Measurements from ENCODE around the gene TEX54. TPM values are rescaled to one million over a fixed set of nuclear protein-coding genes. Genes with fewer than 3 reads are reported as not detected.

The TEX54 gene
- total RNA-seq, 2 experiments from 2014 or later = 1.0 TPM; not detected in 1

GRCh38 chr11:62876712-62877111 is 44.1 kb upstream of the TEX54 start:
- intact Hi-C loops (cut with micrococcal nuclease; ENCODE audit: unreplicated experiment) = no loop called here
- Histone ChIP-seq H3K79me2 (ENCODE audit: insufficient read depth, low read depth, low read length) (peaks cover 75% of the 10 kb centered on the region), H2AFZ (ENCODE audit: low read length) (no peak overlapping the region), H3K4me3 (ENCODE audit: low read depth, low read length, poor library complexity, severe bottlenecking) (no peak overlapping the region), H3K9me2 (ENCODE audit: insufficient read depth, low read length) (no peaks in the 10 kb centered on the region), H3K27ac (ENCODE audit: low read depth, low read length, poor library complexity, severe bottlenecking) (no peak overlapping the region), H3K4me1 (ENCODE audit: insufficient read depth, low read length, poor library complexity, severe bottlenecking) (peaks cover 13% of the 10 kb centered on the region), H3K4me2 (ENCODE audit: low read length) (no peak overlapping the region), H3K36me3 (ENCODE audit: insufficient read depth, low read length) (peaks cover 92% of the 10 kb centered on the region), H4K20me1 (ENCODE audit: insufficient read depth, low read length) (peaks cover 11% of the 10 kb centered on the region; the same call in 1 of the 2 replicates), H3K9me3 (ENCODE audit: low read length) (no peaks in the 10 kb centered on the region)
- ChIA-PET POLR2A (interaction anchor here (0.6 to 2.0 kb wide), 2 partner anchors 11 to 20 kb away, joined by 3 to 5 read pairs; no protein-coding TSS in a partner anchor), CTCF (ENCODE audit: unreplicated experiment) (no interaction called here)
- no peak for DNase-seq (ENCODE audit: low spot score)
- no TSS peak for BruUV-seq (replicated peaks)
- TF ChIP-seq CTCF (conservative IDR thresholded peaks at IDR 0.05; ENCODE audit: low read length) = no peak
- no peak for TF ChIP-seq EZH2phosphoT487 (IDR thresholded peaks at IDR 0.05; ENCODE audit: borderline replicate concordance, low read depth, low read length)

GRCh38 chr11:62875698-62876478 is 43.2 kb upstream of the TEX54 start:
- intact Hi-C loops (cut with micrococcal nuclease; ENCODE audit: unreplicated experiment) = no loop called here
- no TSS peak for BruUV-seq (replicated peaks)
- Histone ChIP-seq H4K20me1 (ENCODE audit: insufficient read depth, low read length) (peaks cover 11% of the 10 kb centered on the region; the same call in 1 of the 2 replicates), H3K9me3 (ENCODE audit: low read length) (no peaks in the 10 kb centered on the region), H3K4me3 (ENCODE audit: low read depth, low read length, poor library complexity, severe bottlenecking) (no peak overlapping the region), H3K4me2 (ENCODE audit: low read length) (no peak overlapping the region), H3K4me1 (ENCODE audit: insufficient read depth, low read length, poor library complexity, severe bottlenecking) (peaks cover 13% of the 10 kb centered on the region), H3K9me2 (ENCODE audit: insufficient read depth, low read length) (no peaks in the 10 kb centered on the region), H2AFZ (ENCODE audit: low read length) (no peak overlapping the region), H3K79me2 (ENCODE audit: insufficient read depth, low read depth, low read length) (peaks cover 80% of the 10 kb centered on the region), H3K27ac (ENCODE audit: low read depth, low read length, poor library complexity, severe bottlenecking) (no peak overlapping the region), H3K36me3 (ENCODE audit: insufficient read depth, low read length) (peaks cover 94% of the 10 kb centered on the region)
- ChIA-PET POLR2A (interaction anchor here (0.6 to 2.0 kb wide), 3 partner anchors 10 to 122 kb away, joined by 3 to 5 read pairs (median 3); partner anchors contain the start of gene ZBTB3), CTCF (ENCODE audit: unreplicated experiment) (no interaction called here)
- TF ChIP-seq EZH2phosphoT487 (IDR thresholded peaks at IDR 0.05; ENCODE audit: borderline replicate concordance, low read depth, low read length) (no peak), CTCF (conservative IDR thresholded peaks at IDR 0.05; ENCODE audit: low read length) (no peak)
- no peak for DNase-seq (ENCODE audit: low spot score)

GRCh38 chr11:62874851-62875250 is 42.2 kb upstream of the TEX54 start:
- H3K4me1 ChIP-seq (ENCODE audit: insufficient read depth, low read length, poor library complexity, severe bottlenecking) = peaks cover 7% of the 10 kb centered on the region
- no peaks in the 10 kb centered on the region for H3K9me2 ChIP-seq (ENCODE audit: insufficient read depth, low read length)
- H3K4me2 ChIP-seq (ENCODE audit: low read length) = no peak overlapping the region
- peaks cover 7% of the 10 kb centered on the region; the same call in 1 of the 2 replicates for H4K20me1 ChIP-seq (ENCODE audit: insufficient read depth, low read length)
- peaks cover 88% of the 10 kb centered on the region for H3K79me2 ChIP-seq (ENCODE audit: insufficient read depth, low read depth, low read length)
- no peak overlapping the region for H3K4me3 ChIP-seq (ENCODE audit: low read depth, low read length, poor library complexity, severe bottlenecking)
- DNase-seq (ENCODE audit: low spot score) = no peak
- TF ChIP-seq EZH2phosphoT487 (IDR thresholded peaks at IDR 0.05; ENCODE audit: borderline replicate concordance, low read depth, low read length) (no peak), CTCF (conservative IDR thresholded peaks at IDR 0.05; ENCODE audit: low read length) (no peak)
- H3K27ac ChIP-seq (ENCODE audit: low read depth, low read length, poor library complexity, severe bottlenecking) = no peak overlapping the region
- H3K9me3 ChIP-seq (ENCODE audit: low read length) = no peaks in the 10 kb centered on the region
- no TSS peak for BruUV-seq (replicated peaks)
- peaks cover 93% of the 10 kb centered on the region for H3K36me3 ChIP-seq (ENCODE audit: insufficient read depth, low read length)
- H2AFZ ChIP-seq (ENCODE audit: low read length) = no peak overlapping the region
- ChIA-PET POLR2A (interaction anchor here (0.7 kb wide), 1 partner anchor 121 kb away, joined by 3 read pairs; the partner anchor contains the start of gene ZBTB3), CTCF (ENCODE audit: unreplicated experiment) (no interaction called here)
- intact Hi-C loops (cut with micrococcal nuclease; ENCODE audit: unreplicated experiment) = no loop called here

Measured in OCI-LY7 (cell line).